ENCODE data around the gene ZFAND6.

DNA sequence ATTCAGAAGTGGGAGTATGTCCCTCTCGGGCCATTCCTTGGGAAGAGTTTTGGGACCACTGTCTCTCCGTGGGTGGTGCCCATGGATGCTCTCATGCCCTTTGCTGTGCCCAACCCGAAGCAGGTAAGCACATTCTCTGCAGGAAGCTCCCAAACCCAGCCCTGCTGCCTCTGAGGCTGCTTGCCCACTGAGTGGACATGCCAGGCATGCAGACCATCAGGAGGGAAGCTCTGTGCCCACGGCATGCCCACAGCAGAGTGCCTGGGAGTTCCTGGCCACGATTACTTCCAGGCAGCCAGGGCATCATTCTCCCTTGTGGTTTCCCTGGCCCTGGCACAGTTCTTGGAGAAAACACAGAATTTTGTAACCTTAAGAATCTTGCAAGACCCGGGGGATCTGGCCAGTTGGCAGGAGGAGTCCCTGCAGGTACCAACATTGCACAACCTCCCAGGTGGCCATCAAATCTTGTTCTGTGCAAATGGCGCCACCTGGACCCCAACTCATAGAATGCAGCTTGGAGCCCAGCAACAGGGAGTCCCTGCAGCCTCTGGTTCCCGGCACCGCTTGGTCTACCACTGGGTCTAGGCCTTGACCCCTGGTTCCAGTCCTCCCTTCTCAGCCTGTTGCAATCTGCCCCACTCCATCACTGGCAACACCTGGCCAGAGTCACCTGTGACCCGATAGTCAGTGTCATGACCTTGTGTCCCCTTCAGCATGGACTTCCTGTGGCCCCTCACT lies 113.7 kb downstream of the ZFAND6 start:
- peak; percentile 68 for TF ChIP-seq CTCF (IDR thresholded peaks at IDR 0.05; ENCODE audit: poor library complexity)
- no peak for TF ChIP-seq EZH2 (IDR thresholded peaks at IDR 0.05; ENCODE audit: borderline replicate concordance)
- TF ChIP-seq EZH2phosphoT487 (IDR thresholded peaks at IDR 0.05; ENCODE audit: low read depth, severe bottlenecking, unreplicated experiment) = no peak
